ENCODE results near the gene CDK12. TPM values are rescaled to one million over a fixed set of nuclear protein-coding genes. Genes with fewer than 3 reads are reported as not detected.

Gene CDK12
- polyA plus RNA-seq, 1 of the 3 experiments (the other 2 are of a cell fraction) = 11.6 TPM

DNA sequence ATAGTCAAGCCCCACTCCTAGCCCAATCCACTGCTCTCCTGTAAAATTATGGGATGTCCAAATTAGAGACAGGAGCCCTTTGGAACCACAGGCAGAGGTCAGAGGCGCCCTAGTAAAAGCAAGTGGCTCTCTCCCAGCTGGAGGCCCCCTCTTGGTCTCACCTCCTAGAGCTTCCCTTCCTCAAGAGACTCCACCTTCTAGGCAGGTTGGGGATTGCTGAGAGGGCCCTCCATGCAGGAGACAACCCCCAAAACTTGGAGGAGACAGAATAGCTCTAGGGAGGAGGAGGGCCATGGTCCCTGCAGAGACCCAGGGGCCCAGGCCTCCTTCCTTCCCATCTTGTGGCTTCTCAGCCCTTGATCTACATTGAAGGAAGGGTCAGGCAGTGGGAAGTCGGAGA lies 117.0 kb downstream of the CDK12 start:
- TF ChIP-seq FOXM1 (IDR thresholded peaks at IDR 0.05; ENCODE audit: low read depth) (no peak), GATA2 (CRISPR knock-in tag; IDR thresholded peaks at IDR 0.05) (no peak), GABPA (IDR thresholded peaks at IDR 0.05; ENCODE audit: low read depth) (no peak), RFX5 (IDR thresholded peaks at IDR 0.05; ENCODE audit: low read length) (no peak)
- TF ChIP-seq, protein P1, sequence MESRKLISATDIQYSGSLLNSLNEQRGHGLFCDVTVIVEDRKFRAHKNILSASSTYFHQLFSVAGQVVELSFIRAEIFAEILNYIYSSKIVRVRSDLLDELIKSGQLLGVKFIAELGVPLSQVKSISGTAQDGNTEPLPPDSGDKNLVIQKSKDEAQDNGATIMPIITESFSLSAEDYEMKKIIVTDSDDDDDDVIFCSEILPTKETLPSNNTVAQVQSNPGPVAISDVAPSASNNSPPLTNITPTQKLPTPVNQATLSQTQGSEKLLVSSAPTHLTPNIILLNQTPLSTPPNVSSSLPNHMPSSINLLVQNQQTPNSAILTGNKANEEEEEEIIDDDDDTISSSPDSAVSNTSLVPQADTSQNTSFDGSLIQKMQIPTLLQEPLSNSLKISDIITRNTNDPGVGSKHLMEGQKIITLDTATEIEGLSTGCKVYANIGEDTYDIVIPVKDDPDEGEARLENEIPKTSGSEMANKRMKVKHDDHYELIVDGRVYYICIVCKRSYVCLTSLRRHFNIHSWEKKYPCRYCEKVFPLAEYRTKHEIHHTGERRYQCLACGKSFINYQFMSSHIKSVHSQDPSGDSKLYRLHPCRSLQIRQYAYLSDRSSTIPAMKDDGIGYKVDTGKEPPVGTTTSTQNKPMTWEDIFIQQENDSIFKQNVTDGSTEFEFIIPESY (IDR thresholded peaks at IDR 0.05; ENCODE audit: borderline replicate concordance, low read depth) = no peak
- H3K36me3 ChIP-seq (replicated peaks in 1 of 2; ENCODE audit: control insufficient read depth in 1 of 2, insufficient read depth in 2 of 2, low read length in 1 of 2) = no peaks in the 10 kb centered on the region
- no peaks in the 10 kb centered on the region for H3K79me2 ChIP-seq (ENCODE audit: insufficient read depth)
- DNase-seq = no peak
- no peak overlapping the region for H3K4me3 ChIP-seq (ENCODE audit: low read depth in 2 of 2, low read length in 1 of 2)
- H3K4me1 ChIP-seq (ENCODE audit: control insufficient read depth in 1 of 2, insufficient read depth in 2 of 2, low read depth in 1 of 2, low read length in 1 of 2) = peaks cover 0 to 8% of the 10 kb centered on the region in 2 experiments; a peak in 1 of 4 replicates
- ChIA-PET POLR2A (no interaction called here), CTCF (interaction anchor here (0.9 to 10.3 kb wide), 7 partner anchors 11 to 44 kb away, joined by 3 to 93 read pairs (median 13); no protein-coding TSS in a partner anchor)
- H3K27ac ChIP-seq (ENCODE audit: low read depth in 2 of 2, low read length in 1 of 2) = no peak overlapping the region
- no peaks in the 10 kb centered on the region for H3K27me3 ChIP-seq (ENCODE audit: insufficient read depth)
- no peak overlapping the region for H3K4me2 ChIP-seq
- peaks cover 3% of the 10 kb centered on the region for H3F3A ChIP-seq (replicated peaks; ENCODE audit: insufficient read depth)
- H4K20me1 ChIP-seq (ENCODE audit: insufficient read depth) = no peaks in the 10 kb centered on the region
- 56% methylated on average over 2 of the region's 2 CpGs for WGBS (ENCODE audit: low lambda C conversion rate)
- no peaks in the 10 kb centered on the region for H3K9me3 ChIP-seq
- no peak overlapping the region for H2AFZ ChIP-seq (ENCODE audit: low read depth)
- H3K9ac ChIP-seq = no peak overlapping the region
- H3K9me2 ChIP-seq = no peaks in the 10 kb centered on the region

DNA sequence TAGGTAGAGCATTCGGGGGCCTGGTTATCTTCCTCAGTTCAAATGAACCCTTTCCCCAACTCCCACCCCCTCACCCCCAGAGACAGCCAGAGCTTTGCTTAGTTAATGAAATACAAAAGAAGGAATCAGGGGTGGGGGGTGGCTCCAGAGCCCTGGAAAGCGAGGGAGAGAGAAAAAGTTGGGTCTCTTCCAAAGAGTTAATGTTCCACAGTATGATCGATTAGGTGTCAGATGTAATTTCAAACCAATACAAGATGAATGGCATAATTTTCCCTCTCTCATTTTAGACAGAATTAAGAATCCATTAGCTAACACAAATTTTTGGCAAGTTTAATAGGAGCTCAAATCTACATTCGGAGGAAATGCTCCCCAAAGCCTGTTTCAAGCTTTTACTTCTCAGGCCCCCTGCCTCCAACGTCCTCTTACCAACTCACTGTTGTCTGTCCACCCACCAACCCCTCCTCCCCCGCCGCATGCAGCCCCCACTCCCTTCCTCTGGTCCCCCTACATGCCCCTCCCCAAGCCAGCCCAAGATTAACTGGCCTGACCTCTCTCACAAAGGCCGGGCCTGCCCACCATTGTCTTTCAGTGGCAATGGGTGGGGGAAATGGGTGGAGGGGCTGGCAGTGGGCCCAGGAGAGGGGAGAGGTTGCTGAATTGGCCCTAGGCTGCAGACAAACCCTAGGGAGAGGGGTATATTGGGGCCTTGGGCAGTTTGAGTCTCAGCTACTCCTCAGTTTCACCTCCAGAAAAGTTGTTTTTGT lies 118.2 kb downstream of the CDK12 start:
- Histone ChIP-seq H3K27ac (ENCODE audit: low read depth in 2 of 2, low read length in 1 of 2) (no peak overlapping the region), H3K36me3 (replicated peaks in 1 of 2; ENCODE audit: control insufficient read depth in 1 of 2, insufficient read depth in 2 of 2, low read length in 1 of 2) (no peaks in the 10 kb centered on the region), H2AFZ (ENCODE audit: low read depth) (no peak overlapping the region), H4K20me1 (ENCODE audit: insufficient read depth) (no peaks in the 10 kb centered on the region), H3K4me1 (ENCODE audit: control insufficient read depth in 1 of 2, insufficient read depth in 2 of 2, low read depth in 1 of 2, low read length in 1 of 2) (peaks cover 0 to 3% of the 10 kb centered on the region in 2 experiments; a peak in 1 of 4 replicates), H3K9me3 (no peaks in the 10 kb centered on the region), H3F3A (replicated peaks; ENCODE audit: insufficient read depth) (no peaks in the 10 kb centered on the region), H3K27me3 (ENCODE audit: insufficient read depth) (no peaks in the 10 kb centered on the region), H3K4me2 (no peak overlapping the region), H3K9me2 (no peaks in the 10 kb centered on the region), H3K9ac (no peak overlapping the region), H3K4me3 (ENCODE audit: low read depth in 2 of 2, low read length in 1 of 2) (no peak overlapping the region), H3K79me2 (ENCODE audit: insufficient read depth) (no peaks in the 10 kb centered on the region)
- POLR2A ChIA-PET = no interaction called here
- TF ChIP-seq EZH2phosphoT487 (IDR thresholded peaks at IDR 0.05; ENCODE audit: borderline replicate concordance, low read depth) (no peak), ELF1 (IDR thresholded peaks at IDR 0.05) (no peak), JUND (IDR thresholded peaks at IDR 0.05) (no peak), SIN3A (IDR thresholded peaks at IDR 0.05; ENCODE audit: borderline replicate concordance, low read depth, low read length) (no peak), NFIC (IDR thresholded peaks at IDR 0.05; ENCODE audit: borderline replicate concordance) (no peak), RCOR1 (IDR thresholded peaks at IDR 0.05; ENCODE audit: low read length) (no peak), TEAD4 (IDR thresholded peaks at IDR 0.05; ENCODE audit: borderline replicate concordance, insufficient read depth) (no peak), SMC3 (IDR thresholded peaks at IDR 0.05; ENCODE audit: low read depth, low read length) (no peak), TCF12 (IDR thresholded peaks at IDR 0.05) (no peak), TAF1 (IDR thresholded peaks at IDR 0.05; ENCODE audit: borderline replicate concordance, low read depth, low read length) (no peak), CHD2 (IDR thresholded peaks at IDR 0.05; ENCODE audit: low read length, partially characterized antibody) (no peak), GABPA (IDR thresholded peaks at IDR 0.05; ENCODE audit: low read depth) (no peak)
- TF ChIP-seq, protein P2, sequence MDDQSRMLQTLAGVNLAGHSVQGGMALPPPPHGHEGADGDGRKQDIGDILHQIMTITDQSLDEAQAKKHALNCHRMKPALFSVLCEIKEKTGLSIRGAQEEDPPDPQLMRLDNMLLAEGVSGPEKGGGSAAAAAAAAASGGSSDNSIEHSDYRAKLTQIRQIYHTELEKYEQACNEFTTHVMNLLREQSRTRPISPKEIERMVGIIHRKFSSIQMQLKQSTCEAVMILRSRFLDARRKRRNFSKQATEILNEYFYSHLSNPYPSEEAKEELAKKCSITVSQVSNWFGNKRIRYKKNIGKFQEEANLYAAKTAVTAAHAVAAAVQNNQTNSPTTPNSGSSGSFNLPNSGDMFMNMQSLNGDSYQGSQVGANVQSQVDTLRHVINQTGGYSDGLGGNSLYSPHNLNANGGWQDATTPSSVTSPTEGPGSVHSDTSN (IDR thresholded peaks at IDR 0.05) = no peak
- WGBS (ENCODE audit: low lambda C conversion rate) = 58% methylated on average over 8 of the region's 8 CpGs
- DNase-seq = no peak
- CTCF ChIA-PET = interaction anchor here (2.9 to 10.3 kb wide), 3 partner anchors 19 to 42 kb away, joined by 13 to 93 read pairs (median 64); no protein-coding TSS in a partner anchor

All from SK-N-SH (cell line).